GM12892 (cell line): ENCODE results near the gene TNN.

Experiments
- POLR2A ChIP-seq: IDR thresholded peaks from 2 replicates; pipeline ENCODE4 v1.6.1; 2011; ENCODE audit warnings: low read depth, low read length, control low read depth
- POLR2AphosphoS5 ChIP-seq: IDR thresholded peaks from 2 replicates; pipeline ENCODE4 v1.6.1; 2011; ENCODE audit warnings: low read depth, low read length, control low read depth
- TAF1 ChIP-seq: IDR thresholded peaks from 2 replicates; pipeline ENCODE4 v1.6.1; 2011; ENCODE audit warnings: low read depth, mild to moderate bottlenecking, control low read depth, low read length, borderline replicate concordance

DNA sequence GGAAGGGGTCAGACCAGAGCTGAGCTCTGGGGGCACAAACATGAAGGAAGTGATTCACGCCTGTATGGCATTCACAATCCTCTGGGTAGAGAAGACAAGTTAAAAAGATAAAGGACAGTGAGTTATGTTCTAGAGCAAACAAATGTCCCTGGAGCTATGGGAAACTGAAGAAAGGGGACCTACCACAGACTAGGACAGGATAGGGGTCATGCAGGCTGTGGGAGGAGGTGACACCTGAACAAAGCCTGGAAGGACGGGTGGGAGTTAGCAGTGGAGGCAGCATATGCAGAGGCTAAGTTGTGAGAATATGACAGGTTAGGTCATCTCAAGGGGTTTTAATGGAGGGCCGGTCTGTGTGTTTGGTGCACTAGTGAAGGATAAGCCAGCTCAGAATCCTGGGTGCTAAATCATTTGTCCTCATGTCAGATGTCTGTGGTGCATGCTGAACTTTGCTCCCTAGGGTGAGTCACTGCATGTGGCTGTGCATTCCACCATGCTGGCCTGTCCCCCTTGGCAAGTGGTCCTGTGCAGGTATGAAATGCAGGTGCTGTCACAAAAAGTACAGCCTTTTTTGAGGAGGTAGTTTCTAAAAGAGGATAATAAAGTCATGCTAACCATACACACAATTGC lies 28.5 kb downstream of the TNN start:
- TF ChIP-seq POLR2A (no peak), POLR2AphosphoS5 (no peak), TAF1 (no peak)
